Measurements from ENCODE around the gene CCNB2.
"Not testable (repeated sequence)": the region's sequence is repeated elsewhere in the genome, so short reads cannot be mapped to it uniquely, and the experiment has no call there.

- TF ChIP-seq CTCF (conservative IDR thresholded peaks at IDR 0.05; ENCODE audit: low read depth, low read length); EZH2 (IDR thresholded peaks at IDR 0.05; ENCODE audit: borderline replicate concordance, low read depth, low read length, poor library complexity, severe bottlenecking): not testable (repeated sequence)
Observed at GRCh38 chr15:59125683-59126082, 20.7 kb downstream of the CCNB2 start.
